Mammary epithelial cell (primary cell): Measurements from ENCODE around the gene TENT4B.

Experiments used
- EZH2 ChIP-seq: IDR thresholded peaks from 2 replicates; pipeline ENCODE4 v1.6.1; 2012; ENCODE audit warnings: low read length, inconsistent platforms, borderline replicate concordance
- TF ChIP-seq, protein P1 (sequence below), 2 donors: IDR thresholded peaks in 1 of 2; conservative IDR thresholded peaks in 1 of 2; 2 replicates each; pipeline ENCODE4 v1.5.1; 2011 to 2012; ENCODE audit warnings: inconsistent platforms in 2 of 2, low read length in 2 of 2, mild to moderate bottlenecking in 2 of 2, control low read depth in 1 of 2, low read depth in 1 of 2; ENCODE audit not compliant: insufficient read depth in 1 of 2; ENCODE audit errors: extremely low read depth in 1 of 2

DNA sequence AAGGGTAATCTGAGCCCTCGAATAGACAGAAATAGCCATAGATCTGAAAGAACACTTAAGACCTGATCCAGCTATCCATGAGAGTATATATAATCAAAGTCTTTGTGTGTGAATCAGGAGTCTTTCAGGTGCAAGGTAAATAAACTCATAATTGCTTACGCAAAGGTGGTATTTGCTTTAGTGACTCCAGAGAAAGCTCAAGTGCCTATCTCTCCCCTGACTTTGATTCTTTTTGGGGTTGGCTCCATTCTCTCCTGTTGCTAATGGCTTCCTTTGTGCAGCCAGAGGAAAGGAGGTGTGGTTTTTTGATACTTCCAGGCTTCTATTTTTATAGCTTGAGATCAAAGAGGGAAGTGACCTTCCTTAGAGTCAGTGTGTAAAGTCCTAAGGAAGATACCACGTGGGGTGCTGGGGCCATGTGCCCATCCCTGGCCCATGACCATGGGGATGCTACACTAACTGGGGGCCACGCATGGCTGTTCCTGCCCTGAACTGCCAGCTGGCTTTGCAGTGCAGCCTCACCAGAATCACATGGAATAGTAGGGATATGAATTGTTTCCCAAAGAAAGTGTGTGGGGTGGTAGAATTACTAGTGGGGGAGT is 45.8 kb downstream of the TENT4B start:
- TF ChIP-seq, protein P1, sequence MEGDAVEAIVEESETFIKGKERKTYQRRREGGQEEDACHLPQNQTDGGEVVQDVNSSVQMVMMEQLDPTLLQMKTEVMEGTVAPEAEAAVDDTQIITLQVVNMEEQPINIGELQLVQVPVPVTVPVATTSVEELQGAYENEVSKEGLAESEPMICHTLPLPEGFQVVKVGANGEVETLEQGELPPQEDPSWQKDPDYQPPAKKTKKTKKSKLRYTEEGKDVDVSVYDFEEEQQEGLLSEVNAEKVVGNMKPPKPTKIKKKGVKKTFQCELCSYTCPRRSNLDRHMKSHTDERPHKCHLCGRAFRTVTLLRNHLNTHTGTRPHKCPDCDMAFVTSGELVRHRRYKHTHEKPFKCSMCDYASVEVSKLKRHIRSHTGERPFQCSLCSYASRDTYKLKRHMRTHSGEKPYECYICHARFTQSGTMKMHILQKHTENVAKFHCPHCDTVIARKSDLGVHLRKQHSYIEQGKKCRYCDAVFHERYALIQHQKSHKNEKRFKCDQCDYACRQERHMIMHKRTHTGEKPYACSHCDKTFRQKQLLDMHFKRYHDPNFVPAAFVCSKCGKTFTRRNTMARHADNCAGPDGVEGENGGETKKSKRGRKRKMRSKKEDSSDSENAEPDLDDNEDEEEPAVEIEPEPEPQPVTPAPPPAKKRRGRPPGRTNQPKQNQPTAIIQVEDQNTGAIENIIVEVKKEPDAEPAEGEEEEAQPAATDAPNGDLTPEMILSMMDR (conservative IDR thresholded peaks at IDR 0.05 in 1 of 2, IDR thresholded peaks at IDR 0.05 in 1 of 2; ENCODE audit: extremely low read depth in 1 of 2, insufficient read depth in 1 of 2, low read depth in 1 of 2, low read length in 2 of 2): no peak
- no peak for TF ChIP-seq EZH2
